CD14-positive monocyte (primary cell): ENCODE results near the gene IGFBP2. TPM values are rescaled to one million over a fixed set of nuclear protein-coding genes. Genes with fewer than 3 reads are reported as not detected.

ENCODE experiments used
- DNase-seq, 3 donors: peaks; one replicate each; pipeline ENCODE4 v3.0.0-alpha.2; 2011 to 2022
- H2AFZ ChIP-seq: 2 replicates; pipeline ENCODE4 v1.6.0; 2012; ENCODE audit warnings: mild to moderate bottlenecking, low read depth, low read length, inconsistent platforms; ENCODE audit not compliant: insufficient read depth, poor library complexity, severe bottlenecking
- H3K27ac ChIP-seq, 2 donors: 1 replicate in 1 of 2; 2 replicates in 1 of 2; pipeline ENCODE4 v1.5.1; 2012 to 2013; ENCODE audit warnings: low read length in 2 of 2, control low read depth in 1 of 2, inconsistent platforms in 1 of 2, low read depth in 1 of 2, mild to moderate bottlenecking in 1 of 2
- H3K27me3 ChIP-seq, 2 donors: one replicate each; pipeline versions ENCODE4 v1.6.0 to v1.6.1; 2011 to 2013; ENCODE audit warnings: low read length in 2 of 2; ENCODE audit not compliant: control insufficient read depth in 2 of 2, insufficient read depth in 2 of 2
- H3K36me3 ChIP-seq, 2 donors: replicated peaks in 1 of 2; 1 replicate in 1 of 2; 2 replicates in 1 of 2; pipeline versions ENCODE4 v1.5.1 to v1.6.1; 2012 to 2013; ENCODE audit warnings: low read length in 2 of 2, control low read depth in 1 of 2, inconsistent platforms in 1 of 2, mild to moderate bottlenecking in 1 of 2; ENCODE audit not compliant: insufficient read depth in 2 of 2, control insufficient read depth in 1 of 2
- H3K4me1 ChIP-seq, 2 donors: 1 replicate in 1 of 2; 2 replicates in 1 of 2; pipeline versions ENCODE4 v1.5.1 to v1.6.1; 2012 to 2013; ENCODE audit warnings: low read length in 2 of 2, control low read depth in 1 of 2, inconsistent platforms in 1 of 2, mild to moderate bottlenecking in 1 of 2, moderate library complexity in 1 of 2; ENCODE audit not compliant: insufficient read depth in 2 of 2, control insufficient read depth in 1 of 2
- H3K4me2 ChIP-seq: replicated peaks from 2 replicates; pipeline ENCODE3; 2012; ENCODE audit warnings: low read length, moderate library complexity, mild to moderate bottlenecking; ENCODE audit not compliant: poor library complexity, severe bottlenecking; ENCODE audit errors: extremely low read depth
- H3K4me3 ChIP-seq, 3 experiments: fragments of 200-600 bp in 1 of 3; sonication (generic) in 1 of 3; replicated peaks in 1 of 3; 1 replicate in 2 of 3; 2 replicates in 1 of 3; pipeline ENCODE4 v1.5.1; 2011 to 2013; ENCODE audit warnings: low read length in 3 of 3, mild to moderate bottlenecking in 3 of 3, control low read depth in 2 of 3, low read depth in 2 of 3, inconsistent platforms in 1 of 3, moderate library complexity in 1 of 3
- H3K79me2 ChIP-seq: 2 replicates; pipeline ENCODE4 v1.6.0; 2012; ENCODE audit warnings: mild to moderate bottlenecking, control low read depth, inconsistent platforms, low read length, moderate library complexity; ENCODE audit not compliant: insufficient read depth
- H3K9ac ChIP-seq: 2 replicates; pipeline ENCODE4 v1.6.0; 2017; ENCODE audit warnings: low read length, mild to moderate bottlenecking; ENCODE audit not compliant: insufficient read depth, poor library complexity, severe bottlenecking
- H3K9me3 ChIP-seq, 2 donors: replicated peaks in 1 of 2; 1 replicate in 1 of 2; 2 replicates in 1 of 2; pipeline versions ENCODE4 v1.5.1 to v1.6.1; 2012 to 2013; ENCODE audit warnings: low read length in 2 of 2, control low read depth in 1 of 2; ENCODE audit not compliant: control insufficient read depth in 1 of 2, insufficient read depth in 1 of 2
- H4K20me1 ChIP-seq: 2 replicates; pipeline ENCODE4 v1.6.0; 2012; ENCODE audit warnings: mild to moderate bottlenecking, low read length, control low read depth, moderate library complexity; ENCODE audit not compliant: insufficient read depth
- H3K27ac Mint-ChIP-seq, 7 donors: one replicate each; pipeline ENCODE4 v1.8.0; 2020; ENCODE audit warnings: mild to moderate bottlenecking in 7 of 7, mixed read lengths in 7 of 7, moderate library complexity in 6 of 7, inconsistent platforms in 2 of 7
- H3K27me3 Mint-ChIP-seq, 3 donors: one replicate each; pipeline ENCODE4 v1.8.0; 2021 to 2022; ENCODE audit warnings: low read depth in 3 of 3, mild to moderate bottlenecking in 3 of 3, mixed read lengths in 3 of 3, moderate library complexity in 3 of 3, inconsistent platforms in 1 of 3
- H3K36me3 Mint-ChIP-seq, 2 donors: one replicate each; pipeline ENCODE4 v1.8.0; 2020; ENCODE audit warnings: mixed read lengths in 2 of 2, inconsistent platforms in 1 of 2, mild to moderate bottlenecking in 1 of 2
- H3K4me1 Mint-ChIP-seq: one replicate; pipeline ENCODE4 v1.8.0; 2020; ENCODE audit warnings: mild to moderate bottlenecking, mixed read lengths
- H3K4me3 Mint-ChIP-seq, 2 donors: one replicate each; pipeline ENCODE4 v1.8.0; 2020; ENCODE audit warnings: mild to moderate bottlenecking in 2 of 2, mixed read lengths in 2 of 2, moderate library complexity in 1 of 2
- H3K9me3 Mint-ChIP-seq, 7 donors: one replicate each; pipeline ENCODE4 v1.8.0; 2020 to 2022; ENCODE audit warnings: mixed read lengths in 7 of 7, mild to moderate bottlenecking in 6 of 7, moderate library complexity in 6 of 7, inconsistent platforms in 2 of 7
- CTCF ChIP-seq: fragments of 200-600 bp; IDR thresholded peaks from one replicate; pipeline ENCODE4 v1.8.0; 2022; ENCODE audit warnings: antibody characterized with exemption, mild to moderate bottlenecking
- WGBS: methylation state at CpG from one replicate; pipeline ENCODE4 v1.1.5; 2013; ENCODE audit warnings: missing lambda C conversion rate; ENCODE audit not compliant: insufficient coverage; 5-methylcytosine and 5-hydroxymethylcytosine counted together
- intact Hi-C, 2 donors: fragments of 100-400 bp; cut with micrococcal nuclease; formaldehyde crosslinking; loops; one replicate each; pipeline versions ENCODE4 v1.15.0 to v1.15.1; 2023
- polyA plus RNA-seq, 3 donors: library from polyadenylated mRNA; depleted of rRNA in 1 of 3; unstranded in 2 of 3; stranded (reverse) in 1 of 3; fragments of 300-500 nt in 2 of 3; fragments of >200 nt in 1 of 3; fragmentation: Illumina TruSeq in 2 of 3; gene quantifications; 1 replicate in 2 of 3; 2 replicates in 1 of 3; pipeline ENCODE4 v1.2.3, GENCODE V29; 2012 to 2021

The IGFBP2 gene
- polyA plus RNA-seq, 3 donors: 1.6 TPM; not detected in 2

- H3K27ac Mint-ChIP-seq: no peak overlapping the region
- peak overlapping the region; percentile 5 to 72 (median 9) for H3K4me3 ChIP-seq
- DNase-seq: no peak
These were observed 573 bp downstream of the IGFBP2 start for GRCh38 chr2:216633616-216634369.

More at GRCh38 chr2:216633616-216634369, 573 bp downstream of the IGFBP2 start:
- intact Hi-C loops: no loop called here
- TF ChIP-seq CTCF: no peak
- Mint-ChIP-seq H3K27me3 (peaks cover 49 to 72% (median 66%) of the 10 kb centered on the region in 3 donors), H3K36me3 (peaks cover 4 to 9% of the 10 kb centered on the region in 2 donors), H3K4me3 (peak overlapping the region; percentile 75 to 94), H3K9me3 (peaks cover 0 to 21% (median 7%) of the 10 kb centered on the region in 7 donors), H3K4me1 (peaks cover 43% of the 10 kb centered on the region)
- Histone ChIP-seq H3K27me3 (peaks cover 24 to 46% of the 10 kb centered on the region in 2 donors), H3K9ac (no peak overlapping the region), H3K27ac (no peak overlapping the region), H3K4me2 (peak overlapping the region; percentile 88), H2AFZ (peak overlapping the region; percentile 70), H3K4me1 (peaks cover 41 to 49% of the 10 kb centered on the region in 2 donors), H4K20me1 (no peaks in the 10 kb centered on the region), H3K79me2 (no peaks in the 10 kb centered on the region), H3K9me3 (no peaks in the 10 kb centered on the region), H3K36me3 (no peaks in the 10 kb centered on the region)
- under 1% methylated on average over 71 of the region's 71 CpGs for WGBS
